ENCODE results near the gene CACNA1D.
"Not testable (repeated sequence)": the region's sequence is repeated elsewhere in the genome, so short reads cannot be mapped to it uniquely, and the experiment has no call there.

The CACNA1D gene

GRCh38 chr3:53570081-53570480, 75.7 kb downstream of the CACNA1D start:
- Histone ChIP-seq H3K4me3 (ENCODE audit: low read depth in 1 of 5, low read length in 5 of 5) (no peak overlapping the region), H3K27ac (ENCODE audit: low read depth, low read length) (no peak overlapping the region), H3K9me3 (ENCODE audit: control insufficient read depth in 5 of 5, low read length in 5 of 5) (no peaks in the 10 kb centered on the region), H3K36me3 (ENCODE audit: control insufficient read depth in 5 of 5, insufficient read depth in 5 of 5, low read length in 5 of 5) (no peaks in the 10 kb centered on the region), H3K27me3 (ENCODE audit: control insufficient read depth in 5 of 5, insufficient read depth in 4 of 5, low read length in 5 of 5) (peaks cover 0 to 4% (median 0%) of the 10 kb centered on the region in 5 donors), H3K9ac (ENCODE audit: low read length in 5 of 5) (no peak overlapping the region), H3K4me1 (ENCODE audit: control insufficient read depth in 5 of 5, insufficient read depth in 5 of 5, low read length in 5 of 5) (no peaks in the 10 kb centered on the region)

GRCh38 chr3:53570709-53571108, 76.3 kb downstream of the CACNA1D start:
- no peaks in the 10 kb centered on the region for H3K36me3 ChIP-seq (ENCODE audit: control insufficient read depth in 5 of 5, insufficient read depth in 5 of 5, low read length in 5 of 5)
- H3K9ac ChIP-seq (ENCODE audit: low read length in 5 of 5): no peak overlapping the region
- peaks cover 0 to 4% (median 0%) of the 10 kb centered on the region in 5 donors for H3K27me3 ChIP-seq (ENCODE audit: control insufficient read depth in 5 of 5, insufficient read depth in 4 of 5, low read length in 5 of 5)
- H3K4me3 ChIP-seq (ENCODE audit: low read depth in 1 of 5, low read length in 5 of 5): no peak overlapping the region
- no peaks in the 10 kb centered on the region for H3K4me1 ChIP-seq (ENCODE audit: control insufficient read depth in 5 of 5, insufficient read depth in 5 of 5, low read length in 5 of 5)
- no peak overlapping the region for H3K27ac ChIP-seq (ENCODE audit: low read depth, low read length)
- no peaks in the 10 kb centered on the region for H3K9me3 ChIP-seq (ENCODE audit: control insufficient read depth in 5 of 5, low read length in 5 of 5)

- Histone ChIP-seq H3K27ac (ENCODE audit: low read depth, low read length) (no peak overlapping the region), H3K4me1 (ENCODE audit: control insufficient read depth in 5 of 5, insufficient read depth in 5 of 5, low read length in 5 of 5) (no peaks in the 10 kb centered on the region), H3K36me3 (ENCODE audit: control insufficient read depth in 5 of 5, insufficient read depth in 5 of 5, low read length in 5 of 5) (no peaks in the 10 kb centered on the region), H3K9me3 (ENCODE audit: control insufficient read depth in 5 of 5, low read length in 5 of 5) (no peaks in the 10 kb centered on the region), H3K27me3 (ENCODE audit: control insufficient read depth in 5 of 5, insufficient read depth in 4 of 5, low read length in 5 of 5) (peaks cover 0 to 4% (median 0%) of the 10 kb centered on the region in 5 donors), H3K9ac (ENCODE audit: low read length in 5 of 5) (no peak overlapping the region), H3K4me3 (ENCODE audit: low read depth in 1 of 5, low read length in 5 of 5) (no peak overlapping the region)
These were observed 76.9 kb downstream of the CACNA1D start for GRCh38 chr3:53571264-53571663.

- not testable (repeated sequence) for H3K27me3 ChIP-seq (ENCODE audit: control insufficient read depth in 5 of 5, insufficient read depth in 4 of 5, low read length in 5 of 5); H3K9me3 ChIP-seq (ENCODE audit: control insufficient read depth in 5 of 5, low read length in 5 of 5); H3K36me3 ChIP-seq (ENCODE audit: control insufficient read depth in 5 of 5, insufficient read depth in 5 of 5, low read length in 5 of 5); H3K4me3 ChIP-seq (ENCODE audit: low read depth in 1 of 5, low read length in 5 of 5); H3K27ac ChIP-seq (ENCODE audit: low read depth, low read length); H3K9ac ChIP-seq (ENCODE audit: low read length in 5 of 5); H3K4me1 ChIP-seq (ENCODE audit: control insufficient read depth in 5 of 5, insufficient read depth in 5 of 5, low read length in 5 of 5)
These were observed 77.8 kb downstream of the CACNA1D start for GRCh38 chr3:53572184-53572583.

- Histone ChIP-seq H3K27ac (ENCODE audit: low read depth, low read length) (no peak overlapping the region), H3K36me3 (ENCODE audit: control insufficient read depth in 5 of 5, insufficient read depth in 5 of 5, low read length in 5 of 5) (no peaks in the 10 kb centered on the region), H3K4me1 (ENCODE audit: control insufficient read depth in 5 of 5, insufficient read depth in 5 of 5, low read length in 5 of 5) (peaks cover 0 to 12% (median 8%) of the 10 kb centered on the region in 5 donors), H3K9me3 (ENCODE audit: control insufficient read depth in 5 of 5, low read length in 5 of 5) (no peaks in the 10 kb centered on the region), H3K9ac (ENCODE audit: low read length in 5 of 5) (no peak overlapping the region), H3K4me3 (ENCODE audit: low read depth in 1 of 5, low read length in 5 of 5) (no peak overlapping the region), H3K27me3 (ENCODE audit: control insufficient read depth in 5 of 5, insufficient read depth in 4 of 5, low read length in 5 of 5) (peaks cover 0 to 4% (median 0%) of the 10 kb centered on the region in 5 donors)
These were observed 83.1 kb downstream of the CACNA1D start for GRCh38 chr3:53577506-53577905.

- no peak overlapping the region for H3K27ac ChIP-seq (ENCODE audit: low read depth, low read length)
- H3K9ac ChIP-seq (ENCODE audit: low read length in 5 of 5): no peak overlapping the region
- no peaks in the 10 kb centered on the region for H3K36me3 ChIP-seq (ENCODE audit: control insufficient read depth in 5 of 5, insufficient read depth in 5 of 5, low read length in 5 of 5)
- H3K4me1 ChIP-seq (ENCODE audit: control insufficient read depth in 5 of 5, insufficient read depth in 5 of 5, low read length in 5 of 5): peaks cover 0 to 12% (median 8%) of the 10 kb centered on the region in 5 donors
- H3K4me3 ChIP-seq (ENCODE audit: low read depth in 1 of 5, low read length in 5 of 5): no peak overlapping the region
- H3K27me3 ChIP-seq (ENCODE audit: control insufficient read depth in 5 of 5, insufficient read depth in 4 of 5, low read length in 5 of 5): peaks cover 0 to 3% (median 0%) of the 10 kb centered on the region in 5 donors
- no peaks in the 10 kb centered on the region for H3K9me3 ChIP-seq (ENCODE audit: control insufficient read depth in 5 of 5, low read length in 5 of 5)
These were observed 85.2 kb downstream of the CACNA1D start for GRCh38 chr3:53579636-53580035.

GRCh38 chr3:53581671-53582070, 87.3 kb downstream of the CACNA1D start:
- H3K4me3 ChIP-seq (ENCODE audit: low read depth in 1 of 5, low read length in 5 of 5): no peak overlapping the region
- H3K9ac ChIP-seq (ENCODE audit: low read length in 5 of 5): no peak overlapping the region

GRCh38 chr3:53583161-53583690, 88.8 kb downstream of the CACNA1D start:
- Histone ChIP-seq H3K36me3 (ENCODE audit: control insufficient read depth in 5 of 5, insufficient read depth in 5 of 5, low read length in 5 of 5) (no peaks in the 10 kb centered on the region), H3K9ac (ENCODE audit: low read length in 5 of 5) (no peak overlapping the region), H3K27ac (ENCODE audit: low read depth, low read length) (no peak overlapping the region), H3K4me3 (ENCODE audit: low read depth in 1 of 5, low read length in 5 of 5) (no peak overlapping the region), H3K9me3 (ENCODE audit: control insufficient read depth in 5 of 5, low read length in 5 of 5) (no peaks in the 10 kb centered on the region), H3K27me3 (ENCODE audit: control insufficient read depth in 5 of 5, insufficient read depth in 4 of 5, low read length in 5 of 5) (peaks cover 0 to 3% (median 0%) of the 10 kb centered on the region in 5 donors), H3K4me1 (ENCODE audit: control insufficient read depth in 5 of 5, insufficient read depth in 5 of 5, low read length in 5 of 5) (no peaks in the 10 kb centered on the region)

More at GRCh38 chr3:53581671-53582070, 87.3 kb downstream of the CACNA1D start:
- Histone ChIP-seq H3K27ac (ENCODE audit: low read depth, low read length) (no peak overlapping the region), H3K9me3 (ENCODE audit: control insufficient read depth in 5 of 5, low read length in 5 of 5) (no peaks in the 10 kb centered on the region), H3K36me3 (ENCODE audit: control insufficient read depth in 5 of 5, insufficient read depth in 5 of 5, low read length in 5 of 5) (no peaks in the 10 kb centered on the region), H3K4me1 (ENCODE audit: control insufficient read depth in 5 of 5, insufficient read depth in 5 of 5, low read length in 5 of 5) (peaks cover 0 to 12% (median 8%) of the 10 kb centered on the region in 5 donors), H3K27me3 (ENCODE audit: control insufficient read depth in 5 of 5, insufficient read depth in 4 of 5, low read length in 5 of 5) (peaks cover 0 to 2% (median 0%) of the 10 kb centered on the region in 5 donors)

- Histone ChIP-seq H3K9me3 (ENCODE audit: control insufficient read depth in 5 of 5, low read length in 5 of 5) (no peaks in the 10 kb centered on the region), H3K4me1 (ENCODE audit: control insufficient read depth in 5 of 5, insufficient read depth in 5 of 5, low read length in 5 of 5) (no peaks in the 10 kb centered on the region), H3K27me3 (ENCODE audit: control insufficient read depth in 5 of 5, insufficient read depth in 4 of 5, low read length in 5 of 5) (peaks cover 0 to 2% (median 0%) of the 10 kb centered on the region in 5 donors), H3K9ac (ENCODE audit: low read length in 5 of 5) (no peak overlapping the region), H3K27ac (ENCODE audit: low read depth, low read length) (no peak overlapping the region), H3K36me3 (ENCODE audit: control insufficient read depth in 5 of 5, insufficient read depth in 5 of 5, low read length in 5 of 5) (no peaks in the 10 kb centered on the region), H3K4me3 (ENCODE audit: low read depth in 1 of 5, low read length in 5 of 5) (no peak overlapping the region)
These were observed 90.6 kb downstream of the CACNA1D start for GRCh38 chr3:53585049-53585448.

- Histone ChIP-seq H3K9me3 (ENCODE audit: control insufficient read depth in 5 of 5, low read length in 5 of 5) (no peaks in the 10 kb centered on the region), H3K9ac (ENCODE audit: low read length in 5 of 5) (no peak overlapping the region), H3K4me1 (ENCODE audit: control insufficient read depth in 5 of 5, insufficient read depth in 5 of 5, low read length in 5 of 5) (no peaks in the 10 kb centered on the region), H3K4me3 (ENCODE audit: low read depth in 1 of 5, low read length in 5 of 5) (no peak overlapping the region), H3K27me3 (ENCODE audit: control insufficient read depth in 5 of 5, insufficient read depth in 4 of 5, low read length in 5 of 5) (peaks cover 0 to 2% (median 0%) of the 10 kb centered on the region in 5 donors), H3K36me3 (ENCODE audit: control insufficient read depth in 5 of 5, insufficient read depth in 5 of 5, low read length in 5 of 5) (no peaks in the 10 kb centered on the region), H3K27ac (ENCODE audit: low read depth, low read length) (no peak overlapping the region)
These were observed 91.2 kb downstream of the CACNA1D start for GRCh38 chr3:53585627-53586026.
